HepG2 (cell line): Measurements from ENCODE around the gene ENO3. TPM values are rescaled to one million over a fixed set of nuclear protein-coding genes. Genes with fewer than 3 reads are reported as not detected.

Experiments
- ETV5 ChIP-seq: IDR thresholded peaks from 2 replicates; pipeline ENCODE4 v1.6.1; 2018; ENCODE audit warnings: missing biosample characterization, missing genetic modification reagents, inconsistent platforms, borderline replicate concordance
- HDAC1 ChIP-seq: sonication (generic); formaldehyde crosslinking; IDR thresholded peaks from 2 replicates; pipeline ENCODE4 v1.5.1; 2020; ENCODE audit warnings: mild to moderate bottlenecking, missing genetic modification reagents
- HDAC6 ChIP-seq: fragments of 200-600 bp; sonication (generic); IDR thresholded peaks from 2 replicates; pipeline ENCODE4 v1.7.0; 2017; ENCODE audit warnings: mild to moderate bottlenecking, antibody characterized with exemption, low read length, low read depth
- MLXIP ChIP-seq: sonication (generic); formaldehyde crosslinking; IDR thresholded peaks from 2 replicates; pipeline ENCODE4 v1.9.0; 2021; ENCODE audit warnings: missing genetic modification reagents, borderline replicate concordance
- PAF1 ChIP-seq: IDR thresholded peaks from 2 replicates; pipeline ENCODE4 v1.6.1; 2016; ENCODE audit warnings: missing genetic modification reagents, missing compliant biosample characterization
- SP4 ChIP-seq: sonication (generic); formaldehyde crosslinking; IDR thresholded peaks from 2 replicates; pipeline ENCODE4 v1.8.1; 2023; ENCODE audit warnings: mild to moderate bottlenecking, missing genetic modification reagents
- SRSF1 ChIP-seq: fragments of 200-400 bp; formaldehyde crosslinking; optimal IDR thresholded peaks from 2 replicates; pipeline ENCODE3; 2017; ENCODE audit warnings: mild to moderate bottlenecking, low read depth, low read length, moderate library complexity
- ZBTB3 ChIP-seq: sonication (generic); formaldehyde crosslinking; IDR thresholded peaks from 2 replicates; pipeline ENCODE4 v1.4.0; 2020; ENCODE audit warnings: low read depth, mild to moderate bottlenecking, moderate library complexity, missing genetic modification reagents, borderline replicate concordance
- ZNF138 ChIP-seq: sonication (generic); formaldehyde crosslinking; IDR thresholded peaks from 2 replicates; pipeline ENCODE4 v1.5.0; 2020; ENCODE audit warnings: mild to moderate bottlenecking, low read depth, missing genetic modification reagents
- ZNF792 ChIP-seq: IDR thresholded peaks from 2 replicates; pipeline ENCODE4 v1.6.1; 2016
- polyA plus RNA-seq, 8 experiments: library from polyadenylated mRNA; depleted of rRNA in 3 of 8; stranded (reverse) in 7 of 8; unstranded in 1 of 8; fragments of >200 nt; fragmentation: Illumina TruSeq in 4 of 8; extraction: Trizol in 4 of 8; gene quantifications; 2 replicates each; pipeline versions ENCODE4 v1.2.1 to v1.2.3, GENCODE V29; 2011 to 2016; ENCODE audit warnings: low read depth in 4 of 8, missing spikeins in 1 of 8, mixed read lengths in 1 of 8; ENCODE audit not compliant: insufficient read depth in 1 of 8
- total RNA-seq, 5 experiments: library from RNA; depleted of rRNA; stranded (reverse); fragments of >200 nt; fragmentation: Illumina TruSeq; extraction: Trizol; gene quantifications; 2 replicates each; pipeline ENCODE4 v1.2.3, GENCODE V29; 2016; ENCODE audit warnings: low read depth in 1 of 5
- TF ChIP-seq, protein P1 (sequence below): sonication (generic); formaldehyde crosslinking; IDR thresholded peaks from 2 replicates; pipeline ENCODE4 v1.5.0; 2020; ENCODE audit warnings: mild to moderate bottlenecking, missing genetic modification reagents, moderate library complexity
- TF ChIP-seq, protein P2 (sequence below): sonication (generic); formaldehyde crosslinking; IDR thresholded peaks from 2 replicates; pipeline ENCODE4 v1.5.1; 2020; ENCODE audit warnings: mild to moderate bottlenecking, missing genetic modification reagents
- TF ChIP-seq, protein P3 (sequence below): sonication (generic); formaldehyde crosslinking; IDR thresholded peaks from 2 replicates; pipeline ENCODE4 v1.4.0; 2020; ENCODE audit warnings: missing genetic modification reagents
- TF ChIP-seq, protein P4 (sequence below): sonication (generic); formaldehyde crosslinking; IDR thresholded peaks from 2 replicates; pipeline ENCODE4 v1.8.0; 2022; ENCODE audit warnings: mild to moderate bottlenecking, missing genetic modification reagents
- TF ChIP-seq, protein P5 (sequence below): sonication (generic); formaldehyde crosslinking; IDR thresholded peaks from 2 replicates; pipeline ENCODE4 v1.8.0; 2022; ENCODE audit warnings: missing genetic modification reagents, mild to moderate bottlenecking, moderate library complexity, borderline replicate concordance

The ENO3 gene
- total and polyA plus RNA-seq, 2 of the 13 experiments (the other 11 are each of a cell fraction or from before 2014, with no cell fraction given): 59.8 to 69.8 TPM

GRCh38 chr17:4997302-4998026 is 46.5 kb downstream of the ENO3 start, which contains the start of the genes INCA1 and KIF1C (continued):
- TF ChIP-seq, protein P1, sequence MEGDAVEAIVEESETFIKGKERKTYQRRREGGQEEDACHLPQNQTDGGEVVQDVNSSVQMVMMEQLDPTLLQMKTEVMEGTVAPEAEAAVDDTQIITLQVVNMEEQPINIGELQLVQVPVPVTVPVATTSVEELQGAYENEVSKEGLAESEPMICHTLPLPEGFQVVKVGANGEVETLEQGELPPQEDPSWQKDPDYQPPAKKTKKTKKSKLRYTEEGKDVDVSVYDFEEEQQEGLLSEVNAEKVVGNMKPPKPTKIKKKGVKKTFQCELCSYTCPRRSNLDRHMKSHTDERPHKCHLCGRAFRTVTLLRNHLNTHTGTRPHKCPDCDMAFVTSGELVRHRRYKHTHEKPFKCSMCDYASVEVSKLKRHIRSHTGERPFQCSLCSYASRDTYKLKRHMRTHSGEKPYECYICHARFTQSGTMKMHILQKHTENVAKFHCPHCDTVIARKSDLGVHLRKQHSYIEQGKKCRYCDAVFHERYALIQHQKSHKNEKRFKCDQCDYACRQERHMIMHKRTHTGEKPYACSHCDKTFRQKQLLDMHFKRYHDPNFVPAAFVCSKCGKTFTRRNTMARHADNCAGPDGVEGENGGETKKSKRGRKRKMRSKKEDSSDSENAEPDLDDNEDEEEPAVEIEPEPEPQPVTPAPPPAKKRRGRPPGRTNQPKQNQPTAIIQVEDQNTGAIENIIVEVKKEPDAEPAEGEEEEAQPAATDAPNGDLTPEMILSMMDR: no peak
- TF ChIP-seq ZNF138 (CRISPR knock-in tag) (no peak), SRSF1 (no peak), SP4 (CRISPR knock-in tag) (peak; percentile 98), ZBTB3 (CRISPR knock-in tag) (no peak), HDAC6 (no peak), HDAC1 (peak; percentile 37; the same call in 1 of the 2 replicates), ZNF792 (CRISPR knock-in tag) (no peak), PAF1 (no peak), MLXIP (CRISPR knock-in tag) (no peak), ETV5 (CRISPR knock-in tag) (no peak; the same call in 1 of the 2 replicates)
- TF ChIP-seq, protein P2, sequence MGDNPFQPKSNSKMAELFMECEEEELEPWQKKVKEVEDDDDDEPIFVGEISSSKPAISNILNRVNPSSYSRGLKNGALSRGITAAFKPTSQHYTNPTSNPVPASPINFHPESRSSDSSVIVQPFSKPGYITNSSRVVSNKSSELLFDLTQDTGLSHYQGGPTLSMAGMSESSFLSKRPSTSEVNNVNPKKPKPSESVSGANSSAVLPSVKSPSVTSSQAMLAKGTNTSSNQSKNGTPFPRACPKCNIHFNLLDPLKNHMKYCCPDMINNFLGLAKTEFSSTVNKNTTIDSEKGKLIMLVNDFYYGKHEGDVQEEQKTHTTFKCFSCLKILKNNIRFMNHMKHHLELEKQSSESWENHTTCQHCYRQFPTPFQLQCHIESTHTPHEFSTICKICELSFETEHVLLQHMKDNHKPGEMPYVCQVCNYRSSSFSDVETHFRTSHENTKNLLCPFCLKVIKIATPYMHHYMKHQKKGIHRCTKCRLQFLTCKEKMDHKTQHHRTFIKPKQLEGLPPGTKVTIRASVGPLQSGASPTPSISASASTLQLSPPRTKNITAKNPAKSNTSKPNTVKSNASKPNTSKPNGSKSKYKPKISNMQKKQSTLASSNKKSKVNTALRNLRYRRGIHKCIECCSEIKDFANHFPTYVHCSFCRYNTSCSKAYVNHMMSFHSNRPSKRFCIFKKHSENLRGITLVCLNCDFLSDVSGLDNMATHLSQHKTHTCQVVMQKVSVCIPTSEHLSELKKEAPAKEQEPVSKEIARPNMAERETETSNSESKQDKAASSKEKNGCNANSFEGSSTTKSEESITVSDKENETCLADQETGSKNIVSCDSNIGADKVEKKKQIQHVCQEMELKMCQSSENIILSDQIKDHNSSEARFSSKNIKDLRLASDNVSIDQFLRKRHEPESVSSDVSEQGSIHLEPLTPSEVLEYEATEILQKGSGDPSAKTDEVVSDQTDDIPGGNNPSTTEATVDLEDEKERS (CRISPR knock-in tag): no peak
- TF ChIP-seq, protein P3, sequence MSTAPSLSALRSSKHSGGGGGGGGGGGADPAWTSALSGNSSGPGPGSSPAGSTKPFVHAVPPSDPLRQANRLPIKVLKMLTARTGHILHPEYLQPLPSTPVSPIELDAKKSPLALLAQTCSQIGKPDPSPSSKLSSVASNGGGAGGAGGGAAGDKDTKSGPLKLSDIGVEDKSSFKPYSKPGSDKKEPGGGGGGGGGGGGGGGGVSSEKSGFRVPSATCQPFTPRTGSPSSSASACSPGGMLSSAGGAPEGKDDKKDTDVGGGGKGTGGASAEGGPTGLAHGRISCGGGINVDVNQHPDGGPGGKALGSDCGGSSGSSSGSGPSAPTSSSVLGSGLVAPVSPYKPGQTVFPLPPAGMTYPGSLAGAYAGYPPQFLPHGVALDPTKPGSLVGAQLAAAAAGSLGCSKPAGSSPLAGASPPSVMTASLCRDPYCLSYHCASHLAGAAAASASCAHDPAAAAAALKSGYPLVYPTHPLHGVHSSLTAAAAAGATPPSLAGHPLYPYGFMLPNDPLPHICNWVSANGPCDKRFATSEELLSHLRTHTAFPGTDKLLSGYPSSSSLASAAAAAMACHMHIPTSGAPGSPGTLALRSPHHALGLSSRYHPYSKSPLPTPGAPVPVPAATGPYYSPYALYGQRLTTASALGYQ (CRISPR knock-in tag): no peak
- TF ChIP-seq, protein P4, sequence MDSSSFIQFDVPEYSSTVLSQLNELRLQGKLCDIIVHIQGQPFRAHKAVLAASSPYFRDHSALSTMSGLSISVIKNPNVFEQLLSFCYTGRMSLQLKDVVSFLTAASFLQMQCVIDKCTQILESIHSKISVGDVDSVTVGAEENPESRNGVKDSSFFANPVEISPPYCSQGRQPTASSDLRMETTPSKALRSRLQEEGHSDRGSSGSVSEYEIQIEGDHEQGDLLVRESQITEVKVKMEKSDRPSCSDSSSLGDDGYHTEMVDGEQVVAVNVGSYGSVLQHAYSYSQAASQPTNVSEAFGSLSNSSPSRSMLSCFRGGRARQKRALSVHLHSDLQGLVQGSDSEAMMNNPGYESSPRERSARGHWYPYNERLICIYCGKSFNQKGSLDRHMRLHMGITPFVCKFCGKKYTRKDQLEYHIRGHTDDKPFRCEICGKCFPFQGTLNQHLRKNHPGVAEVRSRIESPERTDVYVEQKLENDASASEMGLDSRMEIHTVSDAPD (CRISPR knock-in tag): no peak
- TF ChIP-seq, protein P5, sequence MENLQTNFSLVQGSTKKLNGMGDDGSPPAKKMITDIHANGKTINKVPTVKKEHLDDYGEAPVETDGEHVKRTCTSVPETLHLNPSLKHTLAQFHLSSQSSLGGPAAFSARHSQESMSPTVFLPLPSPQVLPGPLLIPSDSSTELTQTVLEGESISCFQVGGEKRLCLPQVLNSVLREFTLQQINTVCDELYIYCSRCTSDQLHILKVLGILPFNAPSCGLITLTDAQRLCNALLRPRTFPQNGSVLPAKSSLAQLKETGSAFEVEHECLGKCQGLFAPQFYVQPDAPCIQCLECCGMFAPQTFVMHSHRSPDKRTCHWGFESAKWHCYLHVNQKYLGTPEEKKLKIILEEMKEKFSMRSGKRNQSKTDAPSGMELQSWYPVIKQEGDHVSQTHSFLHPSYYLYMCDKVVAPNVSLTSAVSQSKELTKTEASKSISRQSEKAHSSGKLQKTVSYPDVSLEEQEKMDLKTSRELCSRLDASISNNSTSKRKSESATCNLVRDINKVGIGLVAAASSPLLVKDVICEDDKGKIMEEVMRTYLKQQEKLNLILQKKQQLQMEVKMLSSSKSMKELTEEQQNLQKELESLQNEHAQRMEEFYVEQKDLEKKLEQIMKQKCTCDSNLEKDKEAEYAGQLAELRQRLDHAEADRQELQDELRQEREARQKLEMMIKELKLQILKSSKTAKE (CRISPR knock-in tag): no peak
